Kidney (tissue), 14 donors: ENCODE measurements around the gene SP5. TPM values are rescaled to one million over a fixed set of nuclear protein-coding genes. Genes with fewer than 3 reads are reported as not detected.

Experiments
- DNase-seq, 5 donors: peaks; one replicate each; pipeline ENCODE4 v3.0.0-alpha.2; 2013 to 2020
- FAIRE-seq: peaks from 2 replicates; lab custom pipeline; 2012; peaks lifted over from hg19 to GRCh38; lab: Jason Lieb, UNC
- H3K27ac ChIP-seq, 2 donors: one replicate each; pipeline ENCODE4 v1.7.0; 2013; ENCODE audit warnings: low read depth in 2 of 2, low read length in 2 of 2, inconsistent platforms in 1 of 2
- H3K27me3 ChIP-seq: one replicate; pipeline ENCODE4 v1.7.1; 2013; ENCODE audit warnings: low read length, inconsistent platforms; ENCODE audit not compliant: control insufficient read depth, insufficient read depth
- H3K36me3 ChIP-seq, 3 donors: one replicate each; pipeline versions ENCODE4 v1.7.0 to v1.7.1; 2013; ENCODE audit warnings: low read length in 3 of 3, control low read depth in 1 of 3, inconsistent platforms in 1 of 3; ENCODE audit not compliant: insufficient read depth in 3 of 3, control insufficient read depth in 2 of 3
- H3K4me1 ChIP-seq, 3 donors: one replicate each; pipeline versions ENCODE4 v1.7.0 to v1.7.1; 2013; ENCODE audit warnings: low read length in 3 of 3, inconsistent platforms in 1 of 3, low read depth in 1 of 3; ENCODE audit not compliant: control insufficient read depth in 2 of 3, insufficient read depth in 2 of 3
- H3K4me3 ChIP-seq, 3 donors: one replicate each; pipeline versions ENCODE4 v1.7.0 to v1.8.1; 2013; ENCODE audit warnings: low read length in 3 of 3, control low read depth in 1 of 3, inconsistent platforms in 1 of 3
- H3K9ac ChIP-seq, 3 donors: one replicate each; pipeline versions ENCODE4 v1.7.0 to v1.7.1; 2013; ENCODE audit warnings: low read length in 3 of 3, control low read depth in 1 of 3, inconsistent platforms in 1 of 3
- H3K9me3 ChIP-seq, 3 donors: one replicate each; pipeline versions ENCODE4 v1.7.0 to v1.7.1; 2013; ENCODE audit warnings: low read length in 3 of 3, control low read depth in 1 of 3, inconsistent platforms in 1 of 3; ENCODE audit not compliant: control insufficient read depth in 2 of 3, insufficient read depth in 1 of 3
- intact Hi-C: fragments of 100-400 bp; cut with DNase I; formaldehyde crosslinking; loops from one replicate; pipeline ENCODE4 v1.11.1; 2022
- polyA plus RNA-seq: library from polyadenylated mRNA; stranded (reverse); fragments of 350-450 nt; fragmentation: Illumina TruSeq; extraction: RNeasy Lipid Tissue Mini Kit (QIAGEN cat#74804); gene quantifications from one replicate; pipeline ENCODE4 v1.2.3, GENCODE V29; 2014; ENCODE audit warnings: low read depth, low replicate concordance; ENCODE audit not compliant: insufficient read depth
- total RNA-seq: library from RNA; stranded (reverse); fragmentation: NEBNext Ultra II Directional; extraction: Animal tissue kit (Norgen Biotek cat#: 25700); gene quantifications from one replicate; pipeline ENCODE4 v1.2.1, GENCODE V29; 2021
- TF ChIP-seq, protein P1 (sequence below): IDR thresholded peaks from 3 replicates; pipeline ENCODE4 v1.5.1; 2012; ENCODE audit warnings: mild to moderate bottlenecking, moderate library complexity, borderline replicate concordance; ENCODE audit not compliant: insufficient read depth; ENCODE audit errors: extremely low read depth
- donor health status: control.
- donor health status: control.
- donor health status: control.
- donor health status: control.
- donor health status: control.
- donor health status: DM: yes; HTN: yes; CAD: no.
- donor health status: Normal renal cell carcinoma (clear cell type).

Gene SP5
- total and polyA plus RNA-seq, 2 donors from 2014 or later = 0.25 to 1.6 TPM

DNA sequence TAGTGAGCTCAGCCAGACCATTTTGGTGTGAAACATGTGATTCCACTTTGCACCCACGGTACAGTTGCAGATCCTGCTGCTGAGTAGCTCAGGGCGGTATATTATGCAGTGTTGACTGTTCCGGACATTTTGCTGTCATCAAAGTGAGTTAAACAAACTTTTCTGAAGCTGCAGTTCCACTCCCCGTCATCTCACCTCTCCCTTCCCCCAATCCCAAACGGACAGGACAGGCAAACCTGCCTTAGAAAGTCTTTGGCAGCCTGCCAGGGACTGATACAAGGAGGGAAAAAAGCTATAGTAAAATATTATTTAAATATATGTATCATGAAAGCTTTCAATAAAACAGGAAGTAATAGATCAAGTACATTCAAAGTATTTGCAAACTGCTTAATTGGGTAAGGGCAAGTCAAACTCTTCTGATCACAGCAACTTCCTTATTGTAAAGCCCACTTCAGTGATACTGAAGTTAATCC is 35.5 kb upstream of the SP5 start:
- FAIRE-seq (no peak), DNase-seq (peak in 4 of 5 donors; percentile 17 to 42 (median 36))
- H3K36me3 ChIP-seq = no peaks in the 10 kb centered on the region
- no peaks in the 10 kb centered on the region for H3K9me3 ChIP-seq
- no peaks in the 10 kb centered on the region for H3K4me1 ChIP-seq
- H3K27me3 ChIP-seq = no peaks in the 10 kb centered on the region
- TF ChIP-seq, protein P1, sequence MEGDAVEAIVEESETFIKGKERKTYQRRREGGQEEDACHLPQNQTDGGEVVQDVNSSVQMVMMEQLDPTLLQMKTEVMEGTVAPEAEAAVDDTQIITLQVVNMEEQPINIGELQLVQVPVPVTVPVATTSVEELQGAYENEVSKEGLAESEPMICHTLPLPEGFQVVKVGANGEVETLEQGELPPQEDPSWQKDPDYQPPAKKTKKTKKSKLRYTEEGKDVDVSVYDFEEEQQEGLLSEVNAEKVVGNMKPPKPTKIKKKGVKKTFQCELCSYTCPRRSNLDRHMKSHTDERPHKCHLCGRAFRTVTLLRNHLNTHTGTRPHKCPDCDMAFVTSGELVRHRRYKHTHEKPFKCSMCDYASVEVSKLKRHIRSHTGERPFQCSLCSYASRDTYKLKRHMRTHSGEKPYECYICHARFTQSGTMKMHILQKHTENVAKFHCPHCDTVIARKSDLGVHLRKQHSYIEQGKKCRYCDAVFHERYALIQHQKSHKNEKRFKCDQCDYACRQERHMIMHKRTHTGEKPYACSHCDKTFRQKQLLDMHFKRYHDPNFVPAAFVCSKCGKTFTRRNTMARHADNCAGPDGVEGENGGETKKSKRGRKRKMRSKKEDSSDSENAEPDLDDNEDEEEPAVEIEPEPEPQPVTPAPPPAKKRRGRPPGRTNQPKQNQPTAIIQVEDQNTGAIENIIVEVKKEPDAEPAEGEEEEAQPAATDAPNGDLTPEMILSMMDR = no peak
- H3K9ac ChIP-seq = no peak overlapping the region
- intact Hi-C loops = no loop called here
- no peak overlapping the region for H3K27ac ChIP-seq
- peak overlapping the region in 2 of 3 donors; percentile 20 to 44 for H3K4me3 ChIP-seq

DNA sequence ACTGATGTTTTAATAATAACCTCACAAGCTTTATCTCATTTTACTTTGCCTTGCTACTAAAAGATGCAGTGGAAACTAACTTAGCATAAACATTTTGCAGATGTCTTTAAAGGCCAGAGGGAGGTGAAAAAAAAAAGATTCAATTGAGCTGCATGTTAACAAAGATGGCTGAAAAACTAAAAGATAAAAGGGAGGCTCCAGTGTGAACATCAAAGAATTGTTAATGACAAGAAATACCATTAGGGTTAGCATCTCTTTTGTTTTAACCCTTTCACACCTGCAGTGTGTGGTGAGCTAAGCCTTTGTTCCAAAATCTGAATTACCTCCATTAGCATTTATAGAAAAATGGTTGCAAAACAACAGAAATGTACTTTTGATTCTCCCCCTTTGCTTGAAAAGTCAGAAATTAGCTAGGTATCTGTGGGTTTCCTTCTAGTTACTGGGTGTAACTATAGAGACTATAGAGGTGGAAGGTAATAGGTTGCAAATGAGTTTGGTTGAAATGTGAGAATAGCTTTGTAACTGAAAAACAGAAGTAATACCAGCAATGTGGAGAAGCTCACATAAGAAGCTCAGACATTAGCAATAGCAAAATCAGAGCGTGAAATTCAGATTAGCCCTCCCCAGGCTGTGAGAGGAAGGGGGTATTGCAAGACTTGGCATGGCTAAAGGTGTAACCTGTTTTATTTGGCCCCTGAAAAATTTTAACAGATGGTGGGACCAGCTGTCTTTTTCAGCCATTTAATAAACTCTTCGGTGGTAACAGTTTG is 34.8 kb upstream of the SP5 start:
- intact Hi-C loops = no loop called here
- no peak for DNase-seq
- H3K9ac ChIP-seq = no peak overlapping the region
- no peaks in the 10 kb centered on the region for H3K36me3 ChIP-seq
- no peak for FAIRE-seq
- no peaks in the 10 kb centered on the region for H3K4me1 ChIP-seq
- no peaks in the 10 kb centered on the region for H3K9me3 ChIP-seq
- TF ChIP-seq, protein P1 = no peak
- H3K27me3 ChIP-seq = no peaks in the 10 kb centered on the region
- H3K4me3 ChIP-seq = no peak overlapping the region
- H3K27ac ChIP-seq = no peak overlapping the region

DNA sequence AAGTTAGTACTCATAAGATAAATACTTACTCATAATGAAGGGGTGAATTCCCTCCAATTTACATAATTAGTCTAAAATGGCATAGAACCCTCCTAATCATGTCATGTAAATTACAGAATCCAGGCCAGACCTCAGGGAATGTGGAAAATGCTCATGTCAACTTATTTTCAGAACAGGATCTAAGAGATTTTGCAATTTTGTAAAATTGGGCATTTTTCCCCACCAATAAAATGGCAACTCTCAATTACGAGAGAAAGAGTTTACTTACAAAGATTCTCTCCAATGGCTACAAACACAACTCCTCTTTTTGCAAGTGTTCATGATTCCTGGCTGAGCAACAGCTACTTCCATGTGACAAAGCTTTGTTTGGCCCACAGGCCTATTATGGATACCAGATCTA is 33.8 kb upstream of the SP5 start:
- Histone ChIP-seq H3K9ac (no peak overlapping the region), H3K27ac (no peak overlapping the region), H3K27me3 (no peaks in the 10 kb centered on the region), H3K9me3 (no peaks in the 10 kb centered on the region), H3K4me1 (no peaks in the 10 kb centered on the region), H3K36me3 (no peaks in the 10 kb centered on the region), H3K4me3 (no peak overlapping the region)
- DNase-seq = no peak
- FAIRE-seq = no peak
- intact Hi-C loops = no loop called here
- TF ChIP-seq, protein P1 = no peak
